ENCODE measurements around the gene CDH6.

CDH6 gene

GRCh38 chr5:31328040-31328733 lies 134.7 kb downstream of the CDH6 start:
- no peak for TF ChIP-seq CTCF (IDR thresholded peaks at IDR 0.05)

DNA sequence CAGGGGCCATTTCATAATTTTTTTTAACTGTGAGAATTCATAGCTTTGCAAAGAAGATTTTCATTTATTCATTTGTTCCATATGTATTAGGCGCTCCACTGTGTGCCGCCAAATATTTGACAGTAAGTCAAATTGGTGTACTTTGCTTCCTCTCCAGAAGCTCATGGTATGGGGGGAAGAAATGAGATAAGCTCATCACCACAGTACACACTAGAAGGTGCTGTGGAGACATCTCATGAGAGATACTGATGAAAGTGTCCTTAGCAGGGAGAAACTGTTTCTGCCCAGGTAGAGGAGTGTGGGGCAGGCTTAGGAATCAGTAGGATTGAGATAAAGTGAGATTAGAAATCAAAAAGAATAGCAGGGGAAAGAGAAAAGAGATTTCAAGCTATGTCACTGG lies 136.2 kb downstream of the CDH6 start:
- TF ChIP-seq CTCF (IDR thresholded peaks at IDR 0.05): no peak

DNA sequence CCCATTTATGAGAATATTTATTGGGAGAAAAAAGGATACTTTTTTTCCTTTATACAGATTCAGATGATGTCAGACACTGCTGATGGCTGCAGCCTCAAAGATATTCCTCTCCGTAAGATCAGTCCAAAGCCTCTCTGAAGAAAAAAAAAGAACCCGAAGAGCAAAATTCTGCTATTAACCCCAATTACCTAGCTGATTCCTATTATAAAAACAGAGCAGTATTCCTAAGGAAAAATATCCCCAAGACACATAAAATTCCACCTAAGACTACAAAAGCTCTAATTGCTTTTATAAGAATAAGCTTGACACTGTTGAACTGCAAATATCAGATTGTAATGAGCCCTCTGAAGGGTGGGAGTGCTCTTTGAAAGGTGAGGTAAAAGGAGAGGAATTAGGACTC lies 138.7 kb downstream of the CDH6 start:
- no peak for TF ChIP-seq CTCF (IDR thresholded peaks at IDR 0.05)

DNA sequence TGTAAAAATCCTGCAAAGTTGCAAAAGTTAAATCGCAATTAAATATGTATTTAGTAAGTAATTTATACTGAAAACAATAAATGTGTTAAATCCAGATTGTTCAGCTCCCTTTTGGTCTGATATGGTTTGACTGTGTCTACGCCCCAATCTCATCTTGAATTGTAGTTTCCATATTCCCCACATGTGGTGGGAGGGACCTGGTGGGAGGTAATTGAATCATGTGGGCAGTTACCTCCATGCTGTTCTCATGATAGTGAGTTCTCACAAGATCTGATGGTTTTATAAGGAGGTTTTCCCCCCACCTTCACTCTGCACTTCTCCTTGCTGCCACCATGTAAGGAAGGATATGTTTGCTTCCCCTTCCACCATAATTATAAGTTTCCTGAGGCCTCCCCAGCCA lies 140.0 kb downstream of the CDH6 start:
- TF ChIP-seq CTCF (IDR thresholded peaks at IDR 0.05): no peak

- TF ChIP-seq CTCF (IDR thresholded peaks at IDR 0.05): no peak
Measured at GRCh38 chr5:31334061-31334860, 140.8 kb downstream of the CDH6 start.

- TF ChIP-seq CTCF (IDR thresholded peaks at IDR 0.05): no peak
Measured at GRCh38 chr5:31335456-31335855, 142.0 kb downstream of the CDH6 start.

DNA sequence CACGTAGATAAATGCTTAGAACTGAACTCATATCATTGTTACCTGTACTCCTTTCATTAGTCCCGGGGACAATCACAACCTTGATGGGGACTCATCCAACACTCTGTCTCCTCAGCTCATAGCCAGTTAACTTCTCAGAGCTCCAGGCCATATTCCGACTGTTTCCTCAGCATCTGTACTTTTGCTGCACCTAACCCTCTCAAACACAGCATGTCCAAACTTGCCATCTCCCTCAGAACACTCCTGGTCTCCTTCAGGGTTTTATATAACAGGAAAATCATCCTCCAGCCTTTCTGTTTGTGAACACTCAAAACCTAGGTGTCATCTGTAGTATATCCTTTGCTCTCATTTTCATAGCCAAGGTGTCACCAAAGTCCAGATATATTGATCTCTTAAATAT lies 150.5 kb downstream of the CDH6 start:
- no peak for TF ChIP-seq CTCF (IDR thresholded peaks at IDR 0.05)
